Vagina (tissue), 2 donors: ENCODE results near the gene CEBPZ. TPM values are rescaled to one million over a fixed set of nuclear protein-coding genes. Genes with fewer than 3 reads are reported as not detected.
A peak's percentile ranks its signal among the peaks of the same experiment; 100 is the strongest.
"Not testable (repeated sequence)": the region's sequence is repeated elsewhere in the genome, so short reads cannot be mapped to it uniquely, and the experiment has no call there.

Source experiments
- DNase-seq, 2 donors: peaks; one replicate each; pipeline ENCODE4 v3.0.0-alpha.2; 2017; ENCODE audit errors: extremely low spot score in 2 of 2
- H3K27ac ChIP-seq: fragments of 200-600 bp; sonication (generic); one replicate; pipeline ENCODE4 v1.5.1; 2019
- H3K27me3 ChIP-seq: fragments of 200-600 bp; sonication (generic); one replicate; pipeline ENCODE4 v1.5.1; 2019
- H3K36me3 ChIP-seq, 2 donors: fragments of 200-600 bp; sonication (generic); one replicate each; pipeline ENCODE4 v1.5.1; 2017 to 2019
- H3K4me1 ChIP-seq: fragments of 200-600 bp; sonication (generic); one replicate; pipeline ENCODE4 v1.5.1; 2019
- H3K4me3 ChIP-seq, 2 donors: fragments of 200-600 bp; sonication (generic); 1 replicate in 1 of 2; 2 replicates in 1 of 2; pipeline ENCODE4 v1.5.1; 2016 to 2019
- H3K9me3 ChIP-seq: fragments of 200-600 bp; sonication (generic); one replicate; pipeline ENCODE4 v1.5.1; 2019
- POLR2A ChIP-seq, 2 donors: fragments of 450-650 bp; IDR thresholded peaks; one replicate each; pipeline ENCODE4 v1.6.1; 2017; ENCODE audit warnings: antibody characterized with exemption in 2 of 2, mild to moderate bottlenecking in 2 of 2, moderate library complexity in 2 of 2
- POLR2AphosphoS5 ChIP-seq, 2 donors: sonication (generic); formaldehyde crosslinking; IDR thresholded peaks; one replicate each; pipeline ENCODE4 v1.9.0; 2017; ENCODE audit warnings: antibody characterized with exemption in 2 of 2, mild to moderate bottlenecking in 2 of 2, low read depth in 1 of 2; ENCODE audit not compliant: insufficient read depth in 1 of 2
- intact Hi-C: fragments of 100-400 bp; cut with DNase I; formaldehyde crosslinking; loops from one replicate; pipeline ENCODE4 v1.15.1; 2023
- total RNA-seq: library from RNA; depleted of rRNA; stranded (reverse); fragments of >200 nt; gene quantifications from one replicate; pipeline ENCODE4 v1.2.3, GENCODE V29; 2016
- TF ChIP-seq, protein P1 (sequence below), 3 experiments: fragments of 450-650 bp in 2 of 3; fragments of 200-600 bp in 1 of 3; sonication (generic) in 1 of 3; IDR thresholded peaks; one replicate each; pipeline ENCODE4 v1.5.1; 2017 to 2019; ENCODE audit warnings: antibody characterized with exemption in 3 of 3, mild to moderate bottlenecking in 2 of 3, moderate library complexity in 2 of 3

The CEBPZ gene
- total RNA-seq, 1 donor from 2014 or later, result 27.0 TPM

GRCh38 chr2:37223131-37223530, 8.3 kb downstream of the CEBPZ start:
- Histone ChIP-seq H3K9me3 (no peaks in the 10 kb centered on the region), H3K36me3 (peaks cover 0 to 46% of the 10 kb centered on the region in 2 donors), H3K4me3 (no peak overlapping the region), H3K27me3 (no peaks in the 10 kb centered on the region), H3K4me1 (peaks cover 22% of the 10 kb centered on the region), H3K27ac (no peak overlapping the region)
- DNase-seq, result no peak
- TF ChIP-seq POLR2A (IDR thresholded peaks at IDR 0.05) (no peak), POLR2AphosphoS5 (IDR thresholded peaks at IDR 0.05; ENCODE audit: insufficient read depth in 1 of 2, low read depth in 1 of 2) (no peak)
- TF ChIP-seq, protein P1, sequence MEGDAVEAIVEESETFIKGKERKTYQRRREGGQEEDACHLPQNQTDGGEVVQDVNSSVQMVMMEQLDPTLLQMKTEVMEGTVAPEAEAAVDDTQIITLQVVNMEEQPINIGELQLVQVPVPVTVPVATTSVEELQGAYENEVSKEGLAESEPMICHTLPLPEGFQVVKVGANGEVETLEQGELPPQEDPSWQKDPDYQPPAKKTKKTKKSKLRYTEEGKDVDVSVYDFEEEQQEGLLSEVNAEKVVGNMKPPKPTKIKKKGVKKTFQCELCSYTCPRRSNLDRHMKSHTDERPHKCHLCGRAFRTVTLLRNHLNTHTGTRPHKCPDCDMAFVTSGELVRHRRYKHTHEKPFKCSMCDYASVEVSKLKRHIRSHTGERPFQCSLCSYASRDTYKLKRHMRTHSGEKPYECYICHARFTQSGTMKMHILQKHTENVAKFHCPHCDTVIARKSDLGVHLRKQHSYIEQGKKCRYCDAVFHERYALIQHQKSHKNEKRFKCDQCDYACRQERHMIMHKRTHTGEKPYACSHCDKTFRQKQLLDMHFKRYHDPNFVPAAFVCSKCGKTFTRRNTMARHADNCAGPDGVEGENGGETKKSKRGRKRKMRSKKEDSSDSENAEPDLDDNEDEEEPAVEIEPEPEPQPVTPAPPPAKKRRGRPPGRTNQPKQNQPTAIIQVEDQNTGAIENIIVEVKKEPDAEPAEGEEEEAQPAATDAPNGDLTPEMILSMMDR (IDR thresholded peaks at IDR 0.05), result no peak
- intact Hi-C loops, result no loop called here

DNA sequence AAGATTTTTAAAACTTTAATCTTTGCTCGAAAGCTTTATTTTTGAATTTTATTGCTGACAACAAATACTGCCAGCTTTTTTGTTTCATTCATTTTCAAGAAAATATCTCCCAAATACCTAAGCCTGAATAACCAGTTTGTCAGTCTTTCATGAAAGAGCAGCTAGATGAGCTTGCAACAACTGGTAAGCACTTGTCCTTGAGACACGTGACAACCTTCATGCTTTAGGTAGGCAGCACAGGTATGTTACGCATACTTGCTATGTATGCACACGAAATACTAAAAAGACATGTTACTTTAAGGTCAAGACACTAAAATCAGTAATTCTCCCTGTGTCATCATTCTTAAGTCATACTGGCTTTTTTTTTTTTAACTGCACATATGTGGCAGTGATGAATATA, 12.3 kb downstream of the CEBPZ start:
- Histone ChIP-seq H3K27me3 (no peaks in the 10 kb centered on the region), H3K4me3 (no peak overlapping the region), H3K27ac (no peak overlapping the region), H3K36me3 (peaks cover 0 to 69% of the 10 kb centered on the region in 2 donors), H3K4me1 (peaks cover 4% of the 10 kb centered on the region), H3K9me3 (no peaks in the 10 kb centered on the region)
- no peak for DNase-seq
- intact Hi-C loops, result no loop called here
- TF ChIP-seq, protein P1 (IDR thresholded peaks at IDR 0.05), result no peak
- TF ChIP-seq POLR2AphosphoS5 (IDR thresholded peaks at IDR 0.05; ENCODE audit: insufficient read depth in 1 of 2, low read depth in 1 of 2), result peak in 1 of 2 donors; percentile 90
- TF ChIP-seq POLR2A (IDR thresholded peaks at IDR 0.05), result no peak

- Histone ChIP-seq H3K9me3 (no peaks in the 10 kb centered on the region), H3K36me3 (peaks cover 0 to 66% of the 10 kb centered on the region in 2 donors), H3K4me3 (no peak overlapping the region), H3K27ac (no peak overlapping the region), H3K4me1 (no peaks in the 10 kb centered on the region), H3K27me3 (no peaks in the 10 kb centered on the region)
- no peak for DNase-seq
- TF ChIP-seq, protein P1 (IDR thresholded peaks at IDR 0.05), result no peak
- TF ChIP-seq POLR2AphosphoS5 (IDR thresholded peaks at IDR 0.05; ENCODE audit: insufficient read depth in 1 of 2, low read depth in 1 of 2) (no peak), POLR2A (IDR thresholded peaks at IDR 0.05) (no peak)
- intact Hi-C loops, result no loop called here
Observed at GRCh38 chr2:37215250-37215649, 16.1 kb downstream of the CEBPZ start.

- DNase-seq, result no peak
- intact Hi-C loops, result no loop called here
- Histone ChIP-seq H3K9me3 (peaks cover 3% of the 10 kb centered on the region), H3K4me3 (no peak overlapping the region), H3K4me1 (no peaks in the 10 kb centered on the region), H3K27ac (no peak overlapping the region), H3K36me3 (peaks cover 0 to 86% of the 10 kb centered on the region in 2 donors), H3K27me3 (no peaks in the 10 kb centered on the region)
- TF ChIP-seq POLR2AphosphoS5 (IDR thresholded peaks at IDR 0.05; ENCODE audit: insufficient read depth in 1 of 2, low read depth in 1 of 2) (no peak), POLR2A (IDR thresholded peaks at IDR 0.05) (no peak)
- TF ChIP-seq, protein P1 (IDR thresholded peaks at IDR 0.05), result no peak
Observed at GRCh38 chr2:37211939-37212338, 19.5 kb downstream of the CEBPZ start.

DNA sequence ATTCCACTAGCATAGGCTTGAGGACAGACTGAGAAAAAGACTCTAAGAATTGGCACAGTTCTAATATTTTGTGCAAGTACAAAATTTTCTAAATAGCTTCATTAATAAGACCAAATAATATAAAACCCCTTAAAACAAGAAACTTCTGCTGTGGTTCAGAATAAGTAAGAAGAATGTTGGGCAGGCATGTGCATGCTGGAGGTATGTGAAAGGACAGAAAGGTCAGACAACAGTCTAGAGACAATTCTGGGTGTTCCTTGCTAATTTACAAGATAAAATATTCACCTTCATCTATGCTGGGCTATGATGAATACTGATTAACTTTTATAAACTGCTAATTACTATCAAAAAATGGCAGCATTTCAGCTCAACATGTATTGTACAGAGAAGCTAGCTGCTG, 20.2 kb downstream of the CEBPZ start:
- Histone ChIP-seq H3K4me3 (no peak overlapping the region), H3K27me3 (no peaks in the 10 kb centered on the region), H3K36me3 (peaks cover 0 to 86% of the 10 kb centered on the region in 2 donors), H3K9me3 (peaks cover 3% of the 10 kb centered on the region), H3K4me1 (no peaks in the 10 kb centered on the region), H3K27ac (no peak overlapping the region)
- no peak for DNase-seq
- TF ChIP-seq, protein P1 (IDR thresholded peaks at IDR 0.05), result no peak
- TF ChIP-seq POLR2AphosphoS5 (IDR thresholded peaks at IDR 0.05; ENCODE audit: insufficient read depth in 1 of 2, low read depth in 1 of 2) (no peak), POLR2A (IDR thresholded peaks at IDR 0.05) (no peak)
- intact Hi-C loops, result no loop called here

DNA sequence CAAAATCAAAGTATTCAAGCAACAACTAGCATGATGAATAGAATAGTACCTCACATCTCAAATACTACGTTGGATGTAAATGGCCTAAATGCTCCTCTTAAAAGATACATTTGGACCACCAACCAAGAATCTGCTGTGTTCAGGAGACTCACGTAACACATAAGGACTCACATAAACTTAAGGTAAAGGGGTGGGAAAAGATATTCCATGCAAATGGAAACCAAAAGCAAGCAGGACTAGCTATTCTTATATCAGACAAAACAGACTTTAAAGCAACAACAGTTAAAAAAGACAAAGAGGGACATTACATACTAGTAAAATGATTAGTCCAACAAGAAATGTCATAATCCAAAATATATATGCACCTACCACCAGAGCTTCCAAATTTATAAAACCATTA, 24.6 kb downstream of the CEBPZ start:
- H3K4me1 ChIP-seq, H3K27ac ChIP-seq, intact Hi-C loops, H3K4me3 ChIP-seq, DNase-seq, H3K27me3 ChIP-seq, H3K9me3 ChIP-seq: not testable (repeated sequence)
- peaks cover 0 to 94% of the 10 kb centered on the region in 2 donors for H3K36me3 ChIP-seq
